HAP-1 (cell line): ENCODE measurements around the gene WDR75.
"Not testable (repeated sequence)": the region's sequence is repeated elsewhere in the genome, so short reads cannot be mapped to it uniquely, and the experiment has no call there.

ENCODE experiments used
- DNase-seq, 2 experiments: peaks; one replicate each; pipeline ENCODE4 v3.0.0-alpha.2; 2016 to 2020; ENCODE audit warnings: low spot score in 2 of 2
- H3K27me3 ChIP-seq: fragments of 250-450 bp; sonication (Bioruptor Pico); 2 replicates; pipeline ENCODE4 v1.5.1; 2020; ENCODE audit warnings: low read depth, mild to moderate bottlenecking, moderate library complexity
- H3K36me3 ChIP-seq: fragments of 250-450 bp; sonication (Bioruptor Pico); replicated peaks from 2 replicates; pipeline ENCODE4 v1.5.1; 2020; ENCODE audit warnings: mild to moderate bottlenecking
- H3K4me1 ChIP-seq: fragments of 250-450 bp; sonication (Bioruptor Pico); 2 replicates; pipeline ENCODE4 v1.5.1; 2020; ENCODE audit warnings: mild to moderate bottlenecking
- H3K4me3 ChIP-seq: fragments of 250-450 bp; sonication (Bioruptor Pico); 2 replicates; pipeline ENCODE4 v1.5.1; 2020; ENCODE audit warnings: mild to moderate bottlenecking, moderate library complexity
- H3K9me3 ChIP-seq: fragments of 250-450 bp; sonication (Bioruptor Pico); 2 replicates; pipeline ENCODE4 v1.5.1; 2020; ENCODE audit warnings: mild to moderate bottlenecking, moderate library complexity
- in situ Hi-C: fragments of 300-500 bp; cut with MboI; formaldehyde crosslinking; loops from 3 replicates; pipeline ENCODE4 v1.14.3; 2020; ENCODE audit warnings: low sequenced_read_pairs, inconsistent platforms, mixed read lengths

WDR75 gene

GRCh38 chr2:189465076-189465475, 23.8 kb downstream of the WDR75 start:
- in situ Hi-C loops = no loop called here
- no peaks in the 10 kb centered on the region for H3K27me3 ChIP-seq
- H3K4me1 ChIP-seq = no peaks in the 10 kb centered on the region
- no peak overlapping the region for H3K4me3 ChIP-seq
- peaks cover 90% of the 10 kb centered on the region for H3K36me3 ChIP-seq
- DNase-seq = no peak
- H3K9me3 ChIP-seq = no peaks in the 10 kb centered on the region

GRCh38 chr2:189465478-189465877, 24.2 kb downstream of the WDR75 start:
- no peaks in the 10 kb centered on the region for H3K4me1 ChIP-seq
- no peak for DNase-seq
- no peak overlapping the region for H3K4me3 ChIP-seq
- no peaks in the 10 kb centered on the region for H3K27me3 ChIP-seq
- no peaks in the 10 kb centered on the region for H3K9me3 ChIP-seq
- in situ Hi-C loops = no loop called here
- peaks cover 90% of the 10 kb centered on the region for H3K36me3 ChIP-seq

GRCh38 chr2:189466046-189466445, 24.8 kb downstream of the WDR75 start:
- Histone ChIP-seq H3K36me3 (peaks cover 89% of the 10 kb centered on the region), H3K27me3 (no peaks in the 10 kb centered on the region), H3K4me1 (no peaks in the 10 kb centered on the region), H3K9me3 (no peaks in the 10 kb centered on the region), H3K4me3 (no peak overlapping the region)
- DNase-seq = no peak
- in situ Hi-C loops = no loop called here

- Histone ChIP-seq H3K27me3 (no peaks in the 10 kb centered on the region), H3K4me1 (no peaks in the 10 kb centered on the region), H3K4me3 (no peak overlapping the region), H3K36me3 (peaks cover 94% of the 10 kb centered on the region), H3K9me3 (no peaks in the 10 kb centered on the region)
- in situ Hi-C loops = no loop called here
- no peak for DNase-seq
Measured at GRCh38 chr2:189466656-189467055, 25.4 kb downstream of the WDR75 start.

GRCh38 chr2:189467160-189467559, 25.9 kb downstream of the WDR75 start:
- H3K4me3 ChIP-seq = no peak overlapping the region
- DNase-seq = no peak
- H3K36me3 ChIP-seq = peaks cover 97% of the 10 kb centered on the region
- H3K27me3 ChIP-seq = no peaks in the 10 kb centered on the region
- in situ Hi-C loops = no loop called here
- no peaks in the 10 kb centered on the region for H3K4me1 ChIP-seq
- no peaks in the 10 kb centered on the region for H3K9me3 ChIP-seq

- Histone ChIP-seq H3K4me3 (no peak overlapping the region), H3K4me1 (no peaks in the 10 kb centered on the region), H3K9me3 (no peaks in the 10 kb centered on the region), H3K27me3 (no peaks in the 10 kb centered on the region), H3K36me3 (peaks cover 95% of the 10 kb centered on the region)
- in situ Hi-C loops = no loop called here
- no peak for DNase-seq
Measured at GRCh38 chr2:189467593-189467992, 26.3 kb downstream of the WDR75 start.

- H3K4me1 ChIP-seq = peaks cover under 1% of the 10 kb centered on the region
- no peak for DNase-seq
- no peaks in the 10 kb centered on the region for H3K9me3 ChIP-seq
- in situ Hi-C loops = no loop called here
- no peak overlapping the region for H3K4me3 ChIP-seq
- peaks cover 57% of the 10 kb centered on the region for H3K36me3 ChIP-seq
- no peaks in the 10 kb centered on the region for H3K27me3 ChIP-seq
Measured at GRCh38 chr2:189474526-189474925, 33.3 kb downstream of the WDR75 start.

- Histone ChIP-seq H3K9me3 (no peaks in the 10 kb centered on the region), H3K36me3 (peaks cover 29% of the 10 kb centered on the region), H3K4me3 (no peak overlapping the region), H3K4me1 (peaks cover 11% of the 10 kb centered on the region), H3K27me3 (no peaks in the 10 kb centered on the region)
- no peak for DNase-seq
- in situ Hi-C loops = no loop called here
Measured at GRCh38 chr2:189477756-189478155, 36.5 kb downstream of the WDR75 start.

- in situ Hi-C loops, H3K9me3 ChIP-seq, H3K27me3 ChIP-seq, DNase-seq, H3K4me3 ChIP-seq: not testable (repeated sequence)
- H3K4me1 ChIP-seq = peaks cover 11% of the 10 kb centered on the region
- H3K36me3 ChIP-seq = peaks cover 28% of the 10 kb centered on the region
Measured at GRCh38 chr2:189478289-189478688, 37.0 kb downstream of the WDR75 start.

GRCh38 chr2:189481071-189481470, 39.8 kb downstream of the WDR75 start:
- in situ Hi-C loops = no loop called here
- H3K9me3 ChIP-seq = no peaks in the 10 kb centered on the region
- H3K36me3 ChIP-seq = peaks cover 6% of the 10 kb centered on the region
- no peaks in the 10 kb centered on the region for H3K27me3 ChIP-seq
- no peak overlapping the region for H3K4me3 ChIP-seq
- no peak for DNase-seq
- peaks cover 11% of the 10 kb centered on the region for H3K4me1 ChIP-seq

GRCh38 chr2:189483571-189483970, 42.3 kb downstream of the WDR75 start:
- Histone ChIP-seq H3K27me3 (0 out of 2 replicates have a peak, but pooled peaks cover 4% of the 10 kb centered on the region), H3K4me1 (peaks cover 11% of the 10 kb centered on the region), H3K9me3 (no peaks in the 10 kb centered on the region), H3K4me3 (no peak overlapping the region), H3K36me3 (no peaks in the 10 kb centered on the region)
- in situ Hi-C loops = no loop called here
- DNase-seq = no peak

- H3K36me3 ChIP-seq = no peaks in the 10 kb centered on the region
- H3K27me3 ChIP-seq = 0 out of 2 replicates have a peak, but pooled peaks cover 4% of the 10 kb centered on the region
- no peak for DNase-seq
- H3K9me3 ChIP-seq = no peaks in the 10 kb centered on the region
- no peak overlapping the region for H3K4me3 ChIP-seq
- H3K4me1 ChIP-seq = peaks cover 11% of the 10 kb centered on the region
- in situ Hi-C loops = no loop called here
Measured at GRCh38 chr2:189483980-189484740, 42.9 kb downstream of the WDR75 start.

- H3K9me3 ChIP-seq = no peaks in the 10 kb centered on the region
- H3K4me1 ChIP-seq = peaks cover 6% of the 10 kb centered on the region
- in situ Hi-C loops = no loop called here
- H3K27me3 ChIP-seq = 0 out of 2 replicates have a peak, but pooled peaks cover 4% of the 10 kb centered on the region
- DNase-seq = no peak
- no peaks in the 10 kb centered on the region for H3K36me3 ChIP-seq
- H3K4me3 ChIP-seq = no peak overlapping the region
Measured at GRCh38 chr2:189485146-189485545, 43.9 kb downstream of the WDR75 start.

GRCh38 chr2:189486237-189486770, 45.0 kb downstream of the WDR75 start:
- in situ Hi-C loops = no loop called here
- Histone ChIP-seq H3K9me3 (no peaks in the 10 kb centered on the region), H3K4me3 (no peak overlapping the region), H3K4me1 (no peaks in the 10 kb centered on the region), H3K27me3 (0 out of 2 replicates have a peak, but pooled peaks cover 4% of the 10 kb centered on the region), H3K36me3 (no peaks in the 10 kb centered on the region)
- no peak for DNase-seq
